Activated CD4-positive, alpha-beta T cell treated with anti-CD3 and anti-CD28 coated beads, Interleukin-2, amount 10 ng/mL, durations not matched to agents 7 days and 5 days (primary cell): ENCODE results near the gene PDE10A. TPM values are rescaled to one million over a fixed set of nuclear protein-coding genes. Genes with fewer than 3 reads are reported as not detected.
"Not testable (repeated sequence)": the region's sequence is repeated elsewhere in the genome, so short reads cannot be mapped to it uniquely, and the experiment has no call there.

Experiments used
- CTCF ChIA-PET: fragments of 350-600 bp; sonication (Branson Sonifier 250); formaldehyde crosslinking; loops from one replicate; lab custom pipeline; 2021; ENCODE audit warnings: antibody characterized with exemption; lab: Charles Lee
- POLR2A ChIA-PET: fragments of 350-600 bp; sonication (Branson Sonifier 250); formaldehyde crosslinking; loops from one replicate; lab custom pipeline; 2021; ENCODE audit warnings: antibody characterized with exemption; lab: Charles Lee
- DNase-seq: peaks from one replicate; pipeline ENCODE4 v3.0.0-alpha.2; 2020
- H3K27ac Mint-ChIP-seq: one replicate; pipeline ENCODE4 v1.8.0; 2021; ENCODE audit warnings: mild to moderate bottlenecking, moderate library complexity, mixed read lengths
- H3K27me3 Mint-ChIP-seq: one replicate; pipeline ENCODE4 v1.8.0; 2021; ENCODE audit warnings: mixed read lengths
- H3K36me3 Mint-ChIP-seq: one replicate; pipeline ENCODE4 v1.8.0; 2021; ENCODE audit warnings: low read depth, mixed read lengths
- H3K4me1 Mint-ChIP-seq: one replicate; pipeline ENCODE4 v1.8.0; 2021; ENCODE audit warnings: mixed read lengths
- H3K4me3 Mint-ChIP-seq: one replicate; pipeline ENCODE4 v1.8.0; 2021; ENCODE audit warnings: mild to moderate bottlenecking, moderate library complexity, mixed read lengths
- H3K9me3 Mint-ChIP-seq: one replicate; pipeline ENCODE4 v1.8.0; 2021; ENCODE audit warnings: mixed read lengths
- total RNA-seq, 2 experiments: library from RNA; stranded (reverse); gene quantifications; one replicate each; pipeline ENCODE4 v1.2.3, GENCODE V29; 2021

The PDE10A gene
- total RNA-seq, 2 experiments from 2014 or later: not detected

DNA sequence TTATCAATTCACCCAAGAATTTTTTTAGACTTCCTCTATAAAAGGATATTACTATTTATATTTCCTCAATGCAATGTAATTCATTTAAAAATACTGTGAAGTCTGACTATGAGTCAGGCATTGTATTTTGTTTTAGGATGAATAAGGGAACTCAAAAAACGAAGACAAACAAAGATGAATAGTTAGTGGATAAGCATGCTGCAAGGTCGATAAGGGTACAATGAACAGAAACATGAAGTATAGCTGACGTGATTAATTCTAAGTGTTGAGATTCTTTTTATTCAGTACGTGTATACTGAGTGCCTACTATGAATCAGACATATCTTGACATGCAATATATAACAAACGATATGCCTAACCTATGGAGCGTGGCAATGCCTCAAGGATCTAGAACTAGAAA is 105.4 kb downstream of the PDE10A start:
- Mint-ChIP-seq H3K4me1 (no peaks in the 10 kb centered on the region), H3K36me3 (no peaks in the 10 kb centered on the region), H3K27ac (no peak overlapping the region), H3K9me3 (peaks cover 12% of the 10 kb centered on the region), H3K4me3 (no peak overlapping the region), H3K27me3 (no peaks in the 10 kb centered on the region)
- POLR2A ChIA-PET: no interaction called here
- CTCF ChIA-PET: no interaction called here
- DNase-seq: no peak

- Mint-ChIP-seq H3K4me1 (no peaks in the 10 kb centered on the region), H3K4me3 (no peak overlapping the region), H3K27ac (no peak overlapping the region), H3K9me3 (peaks cover 12% of the 10 kb centered on the region), H3K27me3 (no peaks in the 10 kb centered on the region), H3K36me3 (no peaks in the 10 kb centered on the region)
- ChIA-PET POLR2A (no interaction called here), CTCF (no interaction called here)
- DNase-seq: no peak
These were observed 106.8 kb downstream of the PDE10A start for GRCh38 chr6:165556116-165556843.

- H3K27ac Mint-ChIP-seq, H3K4me1 Mint-ChIP-seq, H3K4me3 Mint-ChIP-seq, POLR2A ChIA-PET, CTCF ChIA-PET, H3K9me3 Mint-ChIP-seq, DNase-seq, H3K27me3 Mint-ChIP-seq, H3K36me3 Mint-ChIP-seq: not testable (repeated sequence)
These were observed 108.4 kb downstream of the PDE10A start for GRCh38 chr6:165554644-165555043.

DNA sequence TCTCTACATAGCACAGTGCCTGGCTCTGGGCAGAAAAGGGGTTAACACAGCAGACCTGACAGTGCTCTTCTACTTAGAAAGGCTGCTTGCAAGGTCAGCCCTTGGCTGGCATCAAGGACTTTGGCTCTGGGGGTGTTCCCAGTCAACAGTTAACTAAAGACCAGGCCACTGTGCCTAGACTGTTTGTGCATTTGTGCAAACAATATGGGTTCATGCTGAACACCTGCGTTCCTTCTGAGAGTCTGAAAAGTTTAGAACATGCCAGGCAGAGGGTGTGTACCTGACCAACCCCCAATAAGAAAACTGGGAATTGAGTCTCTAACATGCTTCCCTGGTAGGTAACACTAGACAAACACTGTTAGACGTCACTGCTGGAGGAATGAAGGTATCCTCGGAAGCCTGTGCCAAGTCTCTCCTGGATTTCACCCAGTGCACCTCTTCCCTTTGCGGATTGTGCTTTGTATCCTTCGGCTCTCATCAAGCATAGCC is 110.7 kb downstream of the PDE10A start:
- no peak overlapping the region for H3K4me3 Mint-ChIP-seq
- H3K9me3 Mint-ChIP-seq: no peaks in the 10 kb centered on the region
- H3K27me3 Mint-ChIP-seq: no peaks in the 10 kb centered on the region
- H3K36me3 Mint-ChIP-seq: no peaks in the 10 kb centered on the region
- DNase-seq: no peak
- H3K4me1 Mint-ChIP-seq: no peaks in the 10 kb centered on the region
- ChIA-PET POLR2A (no interaction called here), CTCF (no interaction called here)
- H3K27ac Mint-ChIP-seq: no peak overlapping the region

- Mint-ChIP-seq H3K4me3 (no peak overlapping the region), H3K27me3 (no peaks in the 10 kb centered on the region), H3K27ac (no peak overlapping the region), H3K4me1 (no peaks in the 10 kb centered on the region), H3K9me3 (no peaks in the 10 kb centered on the region), H3K36me3 (no peaks in the 10 kb centered on the region)
- ChIA-PET POLR2A (no interaction called here), CTCF (no interaction called here)
- no peak for DNase-seq
These were observed 111.2 kb downstream of the PDE10A start for GRCh38 chr6:165551828-165552227.

DNA sequence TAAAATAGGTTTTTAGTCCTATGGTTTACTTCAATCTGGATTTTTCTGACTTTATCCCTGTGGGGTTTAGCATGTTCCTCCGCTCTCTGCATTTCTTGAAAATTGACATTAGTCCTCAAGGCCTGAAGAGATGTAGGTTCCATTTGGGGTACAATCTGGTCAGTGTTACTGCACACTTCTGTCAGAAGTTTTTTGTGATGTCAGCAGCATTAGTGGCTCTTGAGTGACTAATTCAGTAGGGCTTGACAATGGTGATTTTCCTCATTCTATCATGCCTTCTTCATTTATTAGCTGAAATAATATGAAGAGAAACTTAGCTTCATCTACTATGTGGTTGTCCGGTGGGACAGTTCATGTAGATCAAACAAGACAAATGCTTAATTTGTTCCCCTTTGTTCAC is 114.6 kb downstream of the PDE10A start:
- DNase-seq: no peak
- H3K4me3 Mint-ChIP-seq: no peak overlapping the region
- H3K9me3 Mint-ChIP-seq: no peaks in the 10 kb centered on the region
- H3K27ac Mint-ChIP-seq: no peak overlapping the region
- H3K4me1 Mint-ChIP-seq: no peaks in the 10 kb centered on the region
- CTCF ChIA-PET: interaction anchor here (1.0 kb wide), 1 partner anchor 19 kb away, joined by 3 read pairs; no protein-coding TSS in a partner anchor
- no peaks in the 10 kb centered on the region for H3K27me3 Mint-ChIP-seq
- no peaks in the 10 kb centered on the region for H3K36me3 Mint-ChIP-seq
- POLR2A ChIA-PET: no interaction called here

- Mint-ChIP-seq H3K4me1 (no peaks in the 10 kb centered on the region), H3K27me3 (no peaks in the 10 kb centered on the region), H3K27ac (no peak overlapping the region), H3K9me3 (no peaks in the 10 kb centered on the region), H3K4me3 (no peak overlapping the region), H3K36me3 (no peaks in the 10 kb centered on the region)
- ChIA-PET CTCF (no interaction called here), POLR2A (no interaction called here)
- DNase-seq: no peak
These were observed 117.2 kb downstream of the PDE10A start for GRCh38 chr6:165545806-165546205.

DNA sequence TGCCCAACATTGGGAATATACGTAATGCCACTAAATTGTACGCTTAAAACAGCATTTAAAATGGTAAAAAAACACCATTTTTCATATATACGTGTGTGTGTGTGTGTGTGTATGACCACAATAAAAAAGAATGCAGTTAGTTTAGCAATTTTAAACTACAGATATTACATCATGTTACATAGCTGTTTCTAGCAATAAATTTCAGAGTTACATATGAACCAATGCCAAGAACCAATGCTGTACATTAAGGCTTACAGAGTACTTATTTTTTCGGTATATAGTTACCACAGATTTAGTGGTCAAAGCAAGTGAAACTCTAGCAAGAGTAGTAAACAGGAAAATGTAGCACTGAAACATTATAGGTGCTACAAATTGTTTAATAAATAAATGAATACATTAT is 119.3 kb downstream of the PDE10A start:
- ChIA-PET CTCF (no interaction called here), POLR2A (no interaction called here)
- Mint-ChIP-seq H3K27ac (no peak overlapping the region), H3K9me3 (no peaks in the 10 kb centered on the region), H3K4me3 (no peak overlapping the region), H3K27me3 (no peaks in the 10 kb centered on the region), H3K36me3 (no peaks in the 10 kb centered on the region), H3K4me1 (no peaks in the 10 kb centered on the region)
- DNase-seq: no peak

- CTCF ChIA-PET: no interaction called here
- H3K4me3 Mint-ChIP-seq: no peak overlapping the region
- no peaks in the 10 kb centered on the region for H3K9me3 Mint-ChIP-seq
- H3K27ac Mint-ChIP-seq: no peak overlapping the region
- POLR2A ChIA-PET: no interaction called here
- no peaks in the 10 kb centered on the region for H3K27me3 Mint-ChIP-seq
- no peak for DNase-seq
- no peaks in the 10 kb centered on the region for H3K36me3 Mint-ChIP-seq
- H3K4me1 Mint-ChIP-seq: no peaks in the 10 kb centered on the region
These were observed 126.1 kb downstream of the PDE10A start for GRCh38 chr6:165536911-165537310.

DNA sequence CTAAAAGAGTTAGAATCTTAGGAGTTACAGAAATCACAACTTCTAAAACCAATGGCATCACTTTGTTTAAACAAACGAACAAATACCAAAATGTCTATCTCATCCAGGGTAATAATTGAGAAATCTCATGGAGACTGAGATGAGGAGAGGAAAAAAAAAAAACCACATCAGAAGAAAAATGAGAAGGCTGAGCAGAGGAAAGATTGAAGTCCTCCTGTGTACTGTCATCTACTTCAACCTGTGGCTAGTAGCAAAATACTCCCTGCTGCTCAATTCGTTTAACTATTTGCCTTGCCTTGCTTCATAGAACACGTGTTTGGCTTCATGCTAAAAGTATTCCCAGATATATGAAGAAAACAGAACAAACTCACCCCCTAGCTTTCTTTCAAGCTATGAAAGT is 143.7 kb downstream of the PDE10A start:
- H3K27ac Mint-ChIP-seq: no peak overlapping the region
- H3K36me3 Mint-ChIP-seq: no peaks in the 10 kb centered on the region
- H3K4me1 Mint-ChIP-seq: no peaks in the 10 kb centered on the region
- H3K9me3 Mint-ChIP-seq: no peaks in the 10 kb centered on the region
- DNase-seq: no peak
- H3K27me3 Mint-ChIP-seq: no peaks in the 10 kb centered on the region
- CTCF ChIA-PET: no interaction called here
- POLR2A ChIA-PET: no interaction called here
- H3K4me3 Mint-ChIP-seq: no peak overlapping the region

- no peaks in the 10 kb centered on the region for H3K36me3 Mint-ChIP-seq
- H3K4me1 Mint-ChIP-seq: peaks cover 11% of the 10 kb centered on the region
- ChIA-PET POLR2A (no interaction called here), CTCF (no interaction called here)
- no peak for DNase-seq
- no peaks in the 10 kb centered on the region for H3K27me3 Mint-ChIP-seq
- no peak overlapping the region for H3K27ac Mint-ChIP-seq
- H3K4me3 Mint-ChIP-seq: no peak overlapping the region
- no peaks in the 10 kb centered on the region for H3K9me3 Mint-ChIP-seq
These were observed 146.9 kb downstream of the PDE10A start for GRCh38 chr6:165515963-165516624.

- POLR2A ChIA-PET: no interaction called here
- peaks cover 11% of the 10 kb centered on the region for H3K4me1 Mint-ChIP-seq
These were observed 148.4 kb downstream of the PDE10A start for GRCh38 chr6:165514621-165515020.

GRCh38 chr6:165511807-165512206 is 151.2 kb downstream of the PDE10A start:
- no peak for DNase-seq
- H3K36me3 Mint-ChIP-seq: no peaks in the 10 kb centered on the region
- H3K4me3 Mint-ChIP-seq: peak overlapping the region; percentile 42
- ChIA-PET POLR2A (no interaction called here), CTCF (no interaction called here)
- peak overlapping the region; percentile 47 for H3K27ac Mint-ChIP-seq
- H3K4me1 Mint-ChIP-seq: peaks cover 11% of the 10 kb centered on the region
- H3K27me3 Mint-ChIP-seq: peaks cover 4% of the 10 kb centered on the region
- no peaks in the 10 kb centered on the region for H3K9me3 Mint-ChIP-seq

More at GRCh38 chr6:165514621-165515020, 148.4 kb downstream of the PDE10A start:
- DNase-seq: no peak
- no peaks in the 10 kb centered on the region for H3K9me3 Mint-ChIP-seq
- H3K27me3 Mint-ChIP-seq: peaks cover 2% of the 10 kb centered on the region
- no peak overlapping the region for H3K4me3 Mint-ChIP-seq
- no peaks in the 10 kb centered on the region for H3K36me3 Mint-ChIP-seq
- CTCF ChIA-PET: no interaction called here
- no peak overlapping the region for H3K27ac Mint-ChIP-seq
